Activated CD4-positive, alpha-beta T cell treated with anti-CD3 and anti-CD28 coated beads, Interleukin-2, Interleukin-4, amounts not matched to agents 100 ng/mL and 50 ng/mL, durations not matched to agents 16 hours and 8 hours (primary cell): ENCODE results near the gene MYOT.

Source experiments
- DNase-seq: peaks from one replicate; pipeline ENCODE4 v3.0.0-alpha.2; 2020; ENCODE audit warnings: low spot score

The MYOT gene

DNA sequence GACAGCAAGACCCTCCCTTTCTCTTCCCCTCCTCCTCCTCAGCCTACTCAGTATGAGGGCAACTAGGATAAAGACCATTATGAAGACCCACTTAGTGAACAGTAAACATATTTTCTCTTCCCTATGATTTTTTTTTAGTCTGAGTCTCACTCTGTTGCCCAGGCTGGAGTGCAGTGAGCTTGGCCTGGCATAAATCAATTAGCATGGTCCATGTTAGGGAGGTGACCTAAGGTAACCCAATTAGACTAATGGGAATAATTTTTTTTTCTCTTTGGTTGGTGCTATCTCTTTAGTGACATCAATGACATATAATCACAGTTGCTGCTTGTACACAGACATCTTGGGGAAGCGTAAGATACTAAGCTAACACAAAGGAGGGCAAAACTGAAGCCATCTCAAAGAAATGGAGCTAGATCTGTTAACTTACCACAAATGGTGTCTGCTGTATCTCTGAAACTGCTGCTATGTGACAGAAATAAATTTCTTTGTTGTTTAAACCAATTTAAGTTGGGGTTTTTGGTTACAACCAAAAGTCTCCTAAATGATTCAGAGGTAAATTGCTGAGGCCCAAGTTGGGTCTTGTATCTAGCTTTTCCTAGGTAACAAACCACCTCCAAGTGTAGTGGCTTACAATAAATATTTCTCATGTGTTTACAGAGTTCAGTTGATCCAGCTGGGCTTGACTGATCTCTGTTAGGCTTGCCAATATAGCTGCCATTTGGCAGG lies 34.9 kb downstream of the MYOT start:
- no peak for DNase-seq

DNA sequence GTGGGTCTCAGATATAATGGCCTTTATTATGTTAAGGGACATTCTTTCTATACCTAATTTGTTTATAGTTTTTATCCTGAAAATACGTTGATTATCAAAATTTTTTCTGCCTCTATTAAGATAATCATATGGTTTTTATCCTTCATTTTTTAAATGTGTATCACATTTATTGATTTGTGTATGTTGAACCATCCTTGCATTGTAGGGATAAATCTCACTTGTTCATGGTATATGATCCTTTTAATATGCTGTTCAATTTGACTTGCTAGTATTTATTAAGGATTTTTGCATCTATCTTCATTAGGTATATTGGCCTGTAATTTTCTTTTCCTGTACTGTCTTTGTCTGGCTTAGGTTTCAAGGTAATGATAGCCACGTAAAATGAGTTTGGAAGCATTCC lies 47.1 kb downstream of the MYOT start:
- DNase-seq, result no peak

DNA sequence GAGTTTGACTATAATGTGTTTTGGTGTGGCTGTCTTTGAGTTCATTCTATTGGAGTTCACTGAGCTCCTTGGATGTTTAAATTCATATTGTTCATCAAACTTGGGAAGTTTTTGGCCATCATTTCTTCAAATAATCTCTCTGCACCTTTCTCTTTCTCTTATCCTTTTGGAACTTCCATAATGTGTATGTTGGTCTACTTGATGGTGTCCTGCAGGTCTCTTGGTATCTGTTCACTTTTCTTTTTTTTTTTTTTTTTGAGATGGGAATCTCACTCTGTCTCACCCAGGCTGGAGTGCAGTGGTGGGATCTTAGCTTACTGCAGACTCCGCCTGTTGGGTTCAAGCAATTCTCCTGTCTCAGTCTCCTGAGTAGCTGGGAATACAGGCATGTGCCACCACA lies 49.3 kb downstream of the MYOT start:
- no peak for DNase-seq

DNA sequence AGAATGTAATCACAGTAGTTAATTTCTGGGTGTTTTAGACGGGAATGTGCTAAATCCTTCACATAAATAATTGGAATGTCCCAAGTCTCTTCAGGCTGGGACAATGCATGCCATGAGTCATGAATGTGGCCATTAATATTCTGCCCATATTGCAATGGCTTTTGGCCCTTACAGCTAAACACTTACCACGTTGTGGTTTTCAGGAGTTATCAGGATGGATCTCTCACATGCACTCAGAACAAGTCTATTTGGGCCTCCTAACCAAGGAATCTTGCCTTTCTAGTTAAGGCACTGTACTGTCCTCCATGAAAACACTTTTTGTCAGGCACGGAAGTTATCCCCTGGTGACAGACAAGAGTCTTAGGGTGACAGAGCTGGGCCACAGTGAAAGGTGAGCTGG lies 54.3 kb downstream of the MYOT start:
- DNase-seq, result no peak

DNA sequence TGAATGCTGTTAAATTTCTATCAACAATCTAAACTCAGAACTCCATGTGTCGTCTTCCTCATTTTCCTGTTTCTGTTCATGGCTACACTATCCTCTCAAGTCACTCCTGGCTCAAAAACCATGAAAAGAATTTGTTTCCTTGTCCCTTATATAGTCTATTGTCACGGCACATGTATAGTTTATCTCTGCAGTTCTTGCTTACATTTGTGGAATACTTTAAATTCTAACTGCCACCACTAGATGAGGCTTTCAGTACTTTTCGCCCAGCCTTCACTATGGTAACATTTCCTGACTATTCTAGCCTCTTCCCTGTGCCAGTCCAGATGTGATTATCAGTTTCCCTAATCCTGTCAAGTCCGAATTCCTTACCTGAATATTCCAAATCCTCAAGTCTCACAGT lies 56.2 kb downstream of the MYOT start:
- DNase-seq, result no peak

DNA sequence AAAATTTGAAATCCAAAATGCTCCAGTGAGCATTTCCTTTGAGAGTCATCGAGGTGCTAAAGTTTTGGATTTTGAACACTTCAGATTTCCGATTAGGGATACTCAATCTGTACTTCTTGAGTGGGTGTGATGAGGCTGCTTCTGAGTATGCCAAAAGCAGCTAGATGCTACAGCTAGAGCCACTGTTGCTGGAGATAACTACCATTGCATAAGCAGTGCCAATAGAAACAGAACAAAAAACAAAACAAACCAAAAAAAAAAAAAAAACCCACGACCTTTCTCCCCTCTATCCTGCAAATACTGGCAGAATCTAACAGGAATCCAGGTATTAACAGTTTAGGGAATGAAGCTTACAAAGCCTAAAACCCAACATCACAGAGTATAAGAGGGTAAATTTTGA lies 65.1 kb downstream of the MYOT start:
- no peak for DNase-seq

DNA sequence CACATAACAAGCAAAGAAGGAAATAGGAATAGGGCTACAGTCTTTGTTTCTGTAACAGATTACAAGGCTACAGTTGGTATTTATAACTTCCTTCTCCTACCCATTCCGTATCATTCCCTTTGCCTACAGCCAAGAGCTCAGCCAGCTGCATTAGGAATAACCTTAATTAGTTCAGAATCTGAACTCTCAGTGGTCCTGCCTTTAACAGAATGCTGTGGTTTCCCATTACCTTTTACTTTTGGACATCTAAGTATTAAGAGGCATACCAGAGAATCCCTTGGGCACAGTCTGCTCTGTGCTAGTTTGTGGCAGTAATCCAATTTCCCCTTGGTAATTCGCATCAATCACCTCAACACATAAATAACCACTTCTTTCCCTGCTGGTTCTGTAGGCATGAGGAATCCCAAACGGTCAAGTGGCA lies 65.8 kb downstream of the MYOT start:
- DNase-seq, result no peak

DNA sequence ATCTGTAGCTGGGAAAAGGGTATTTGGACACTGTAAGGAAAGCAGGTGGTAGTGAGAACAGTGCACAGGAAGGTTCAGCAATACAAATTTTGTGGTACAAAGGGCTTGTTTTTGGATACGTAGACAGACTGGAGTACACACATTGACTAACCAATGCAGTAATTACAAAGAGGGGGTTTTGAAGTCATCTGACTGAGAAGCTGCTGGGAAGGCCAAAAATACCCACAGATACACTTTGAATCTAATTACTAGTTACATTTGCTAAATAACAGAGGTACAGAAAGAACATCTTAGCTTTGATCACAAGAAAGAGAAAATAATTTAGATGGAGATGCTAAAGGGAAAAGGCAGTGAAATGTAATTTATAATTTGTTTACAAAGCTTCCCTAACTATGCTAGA lies 67.5 kb downstream of the MYOT start:
- DNase-seq, result no peak

DNA sequence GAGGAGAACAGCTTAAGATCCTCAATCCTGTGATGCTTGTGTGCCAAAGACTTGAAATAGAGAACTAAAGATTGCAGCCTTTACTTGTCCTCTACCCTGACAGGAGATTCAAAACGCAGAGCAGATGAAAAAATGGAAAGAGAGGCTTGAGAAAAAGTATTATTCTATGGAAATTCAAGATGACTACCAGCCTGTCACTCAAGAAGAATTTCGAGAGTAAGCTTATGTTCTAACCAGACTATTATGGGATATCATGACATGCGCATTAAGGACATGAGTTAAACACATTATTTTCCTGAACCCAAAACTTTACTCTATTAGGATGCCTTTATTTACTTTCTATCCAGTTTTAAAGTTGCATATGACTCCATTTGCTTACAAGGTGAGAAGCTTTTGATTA lies 68.0 kb downstream of the MYOT start:
- no peak for DNase-seq
